ENCODE results near the gene CPSF7. TPM values are rescaled to one million over a fixed set of nuclear protein-coding genes. Genes with fewer than 3 reads are reported as not detected.

CPSF7 gene
- total and polyA plus RNA-seq, 4 donors, result 12.5 to 23.7 (median 22.2) TPM

DNA sequence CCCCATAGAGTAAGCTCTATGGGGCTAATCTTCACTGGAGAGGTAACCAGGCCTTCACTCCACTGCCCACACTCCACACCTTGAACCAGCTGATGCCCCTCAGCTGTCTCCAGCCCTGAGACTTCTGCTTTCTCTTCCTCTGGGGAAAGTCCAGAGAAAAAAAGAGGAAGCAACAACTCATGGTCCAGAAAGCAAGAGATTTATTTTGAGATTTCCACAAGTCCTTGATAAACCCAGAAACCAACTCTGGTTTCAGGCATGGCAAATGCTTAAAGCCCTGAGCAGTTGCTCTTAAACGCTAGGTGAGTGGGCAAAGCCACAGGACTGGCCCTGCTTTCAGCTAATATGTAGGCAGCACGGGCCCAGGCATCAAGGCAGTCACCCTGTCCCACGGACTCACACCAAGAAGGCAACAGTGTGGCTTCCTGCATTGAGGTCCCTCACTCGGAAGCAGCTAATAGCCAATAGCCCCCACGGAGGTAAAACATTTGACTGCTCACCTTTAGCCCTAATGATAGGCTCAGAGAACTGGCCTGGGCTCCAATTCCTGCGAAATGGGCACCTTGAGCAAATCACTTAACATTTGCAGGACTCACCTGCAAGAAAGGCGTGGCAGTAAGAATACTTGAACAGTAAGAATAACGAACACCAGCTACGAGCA, 72.4 kb downstream of the CPSF7 start:
- H3K36me3 ChIP-seq (ENCODE audit: control insufficient read depth in 4 of 4, insufficient read depth in 3 of 4, low read depth in 1 of 4, low read length in 3 of 4), result peaks cover 0 to 3% (median 0%) of the 10 kb centered on the region in 4 donors
- H3K9ac ChIP-seq (ENCODE audit: low read depth in 1 of 2, low read length in 2 of 2), result no peak overlapping the region
- no peak overlapping the region for H3K4me3 ChIP-seq (ENCODE audit: low read depth in 1 of 3, low read length in 3 of 3)
- 92% methylated on average over 9 of the region's 9 CpGs for WGBS
- no peaks in the 10 kb centered on the region for H3K27me3 ChIP-seq (ENCODE audit: control insufficient read depth in 4 of 4, insufficient read depth in 4 of 4, low read length in 3 of 4)
- DNase-seq (ENCODE audit: low spot score), result no peak
- no peak for TF ChIP-seq RXRA (IDR thresholded peaks at IDR 0.05)
- no peak for TF ChIP-seq RAD21 (IDR thresholded peaks at IDR 0.05)
- no peak for TF ChIP-seq HNF4A (conservative IDR thresholded peaks at IDR 0.05)
- TF ChIP-seq, protein P1, sequence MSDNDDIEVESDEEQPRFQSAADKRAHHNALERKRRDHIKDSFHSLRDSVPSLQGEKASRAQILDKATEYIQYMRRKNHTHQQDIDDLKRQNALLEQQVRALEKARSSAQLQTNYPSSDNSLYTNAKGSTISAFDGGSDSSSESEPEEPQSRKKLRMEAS (IDR thresholded peaks at IDR 0.05), result no peak
- no peak for TF ChIP-seq CTCF (IDR thresholded peaks at IDR 0.05; ENCODE audit: low read depth, low read length, missing input control)
- TF ChIP-seq TAF1 (conservative IDR thresholded peaks at IDR 0.05), result no peak
- no peak for TF ChIP-seq JUND (IDR thresholded peaks at IDR 0.05)
- H3K9me3 ChIP-seq (ENCODE audit: control insufficient read depth in 4 of 4, low read length in 3 of 4), result no peaks in the 10 kb centered on the region
- peaks cover 2 to 20% (median 9%) of the 10 kb centered on the region in 4 donors for H3K4me1 ChIP-seq (ENCODE audit: control insufficient read depth in 4 of 4, insufficient read depth in 4 of 4, low read length in 3 of 4)
- H3K27ac ChIP-seq (ENCODE audit: low read depth in 1 of 2, low read length in 2 of 2), result no peak overlapping the region

DNA sequence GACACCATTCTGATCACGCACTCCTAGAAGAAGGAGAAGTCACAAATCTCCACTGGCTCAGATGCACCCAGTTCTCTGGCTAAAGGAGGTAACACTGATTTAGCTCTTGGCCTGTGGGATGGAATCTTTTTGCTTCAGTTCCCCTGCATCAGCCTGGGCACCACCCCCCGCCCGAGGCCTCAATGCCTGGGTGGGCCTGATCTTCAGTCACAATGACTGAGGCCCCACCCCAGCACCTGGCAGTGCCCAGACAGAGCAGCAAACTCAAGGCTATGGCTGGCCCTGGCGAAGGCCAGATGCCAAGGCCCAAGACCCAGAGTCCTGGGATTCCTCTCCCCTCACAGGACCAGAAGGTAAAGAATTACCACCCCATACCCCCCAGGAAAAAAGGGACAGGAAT, 73.1 kb downstream of the CPSF7 start:
- peaks cover 0 to 3% (median 0%) of the 10 kb centered on the region in 4 donors for H3K36me3 ChIP-seq (ENCODE audit: control insufficient read depth in 4 of 4, insufficient read depth in 3 of 4, low read depth in 1 of 4, low read length in 3 of 4)
- WGBS, result 92% methylated on average over 4 of the region's 4 CpGs
- H3K4me1 ChIP-seq (ENCODE audit: control insufficient read depth in 4 of 4, insufficient read depth in 4 of 4, low read length in 3 of 4), result peaks cover 2 to 19% (median 10%) of the 10 kb centered on the region in 4 donors
- no peak overlapping the region for H3K9ac ChIP-seq (ENCODE audit: low read depth in 1 of 2, low read length in 2 of 2)
- H3K27me3 ChIP-seq (ENCODE audit: control insufficient read depth in 4 of 4, insufficient read depth in 4 of 4, low read length in 3 of 4), result no peaks in the 10 kb centered on the region
- H3K4me3 ChIP-seq (ENCODE audit: low read depth in 1 of 3, low read length in 3 of 3), result no peak overlapping the region
- no peaks in the 10 kb centered on the region for H3K9me3 ChIP-seq (ENCODE audit: control insufficient read depth in 4 of 4, low read length in 3 of 4)
- no peak for TF ChIP-seq NR2F2 (IDR thresholded peaks at IDR 0.05)
- TF ChIP-seq FOXA1 (IDR thresholded peaks at IDR 0.05), result no peak
- TF ChIP-seq, protein P2, sequence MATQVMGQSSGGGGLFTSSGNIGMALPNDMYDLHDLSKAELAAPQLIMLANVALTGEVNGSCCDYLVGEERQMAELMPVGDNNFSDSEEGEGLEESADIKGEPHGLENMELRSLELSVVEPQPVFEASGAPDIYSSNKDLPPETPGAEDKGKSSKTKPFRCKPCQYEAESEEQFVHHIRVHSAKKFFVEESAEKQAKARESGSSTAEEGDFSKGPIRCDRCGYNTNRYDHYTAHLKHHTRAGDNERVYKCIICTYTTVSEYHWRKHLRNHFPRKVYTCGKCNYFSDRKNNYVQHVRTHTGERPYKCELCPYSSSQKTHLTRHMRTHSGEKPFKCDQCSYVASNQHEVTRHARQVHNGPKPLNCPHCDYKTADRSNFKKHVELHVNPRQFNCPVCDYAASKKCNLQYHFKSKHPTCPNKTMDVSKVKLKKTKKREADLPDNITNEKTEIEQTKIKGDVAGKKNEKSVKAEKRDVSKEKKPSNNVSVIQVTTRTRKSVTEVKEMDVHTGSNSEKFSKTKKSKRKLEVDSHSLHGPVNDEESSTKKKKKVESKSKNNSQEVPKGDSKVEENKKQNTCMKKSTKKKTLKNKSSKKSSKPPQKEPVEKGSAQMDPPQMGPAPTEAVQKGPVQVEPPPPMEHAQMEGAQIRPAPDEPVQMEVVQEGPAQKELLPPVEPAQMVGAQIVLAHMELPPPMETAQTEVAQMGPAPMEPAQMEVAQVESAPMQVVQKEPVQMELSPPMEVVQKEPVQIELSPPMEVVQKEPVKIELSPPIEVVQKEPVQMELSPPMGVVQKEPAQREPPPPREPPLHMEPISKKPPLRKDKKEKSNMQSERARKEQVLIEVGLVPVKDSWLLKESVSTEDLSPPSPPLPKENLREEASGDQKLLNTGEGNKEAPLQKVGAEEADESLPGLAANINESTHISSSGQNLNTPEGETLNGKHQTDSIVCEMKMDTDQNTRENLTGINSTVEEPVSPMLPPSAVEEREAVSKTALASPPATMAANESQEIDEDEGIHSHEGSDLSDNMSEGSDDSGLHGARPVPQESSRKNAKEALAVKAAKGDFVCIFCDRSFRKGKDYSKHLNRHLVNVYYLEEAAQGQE (IDR thresholded peaks at IDR 0.05), result no peak
- TF ChIP-seq, protein P1 (IDR thresholded peaks at IDR 0.05), result no peak
- TF ChIP-seq ZBTB33 (IDR thresholded peaks at IDR 0.05), result no peak
- no peak for TF ChIP-seq FOXA2 (IDR thresholded peaks at IDR 0.05)
- no peak for TF ChIP-seq GABPA (IDR thresholded peaks at IDR 0.05 in 1 of 2, conservative IDR thresholded peaks at IDR 0.05 in 1 of 2)
- no peak for TF ChIP-seq EGR1 (IDR thresholded peaks at IDR 0.05; ENCODE audit: low read depth in 2 of 2)
- no peak for TF ChIP-seq SP1 (IDR thresholded peaks at IDR 0.05)
- no peak for TF ChIP-seq YY1 (IDR thresholded peaks at IDR 0.05)
- TF ChIP-seq HNF4G (IDR thresholded peaks at IDR 0.05), result no peak
- TF ChIP-seq JUND (IDR thresholded peaks at IDR 0.05), result no peak
- no peak for TF ChIP-seq RAD21 (IDR thresholded peaks at IDR 0.05)
- TF ChIP-seq RXRA (IDR thresholded peaks at IDR 0.05), result no peak
- TF ChIP-seq TAF1 (conservative IDR thresholded peaks at IDR 0.05), result no peak
- no peak for TF ChIP-seq HNF4A (conservative IDR thresholded peaks at IDR 0.05)
- TF ChIP-seq, protein P3, sequence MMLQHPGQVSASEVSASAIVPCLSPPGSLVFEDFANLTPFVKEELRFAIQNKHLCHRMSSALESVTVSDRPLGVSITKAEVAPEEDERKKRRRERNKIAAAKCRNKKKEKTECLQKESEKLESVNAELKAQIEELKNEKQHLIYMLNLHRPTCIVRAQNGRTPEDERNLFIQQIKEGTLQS (IDR thresholded peaks at IDR 0.05), result no peak
- DNase-seq (ENCODE audit: low spot score), result no peak
- no peak overlapping the region for H3K27ac ChIP-seq (ENCODE audit: low read depth in 1 of 2, low read length in 2 of 2)

Measured in liver (tissue), 9 donors.